Neural cell (in vitro differentiated cells): ENCODE measurements around the gene A2ML1. TPM values are rescaled to one million over a fixed set of nuclear protein-coding genes. Genes with fewer than 3 reads are reported as not detected.

Experiments
- H2AFZ ChIP-seq: fragments of 200-600, 300-800 bp; sonication (generic), shearing (Covaris generic); 2 replicates; pipeline ENCODE4 v1.6.0; 2014; ENCODE audit warnings: low read depth, mild to moderate bottlenecking, antibody characterized with exemption, low read length, moderate library complexity
- H3F3A ChIP-seq: fragments of 200-600 bp; shearing (Covaris generic); 2 replicates; pipeline ENCODE4 v1.6.1; 2016; ENCODE audit warnings: mild to moderate bottlenecking, moderate library complexity, mixed read lengths, antibody characterized with exemption, low read length; ENCODE audit not compliant: insufficient read depth, poor library complexity, severe bottlenecking
- H3K27ac ChIP-seq: fragments of 200-600, 300-800 bp; sonication (generic), shearing (Covaris generic); 2 replicates; pipeline ENCODE4 v1.5.1; 2014; ENCODE audit warnings: mild to moderate bottlenecking, low read length, moderate library complexity
- H3K27me3 ChIP-seq: fragments of 300-800, 200-600 bp; sonication (generic), shearing (Covaris generic); 2 replicates; pipeline ENCODE4 v1.6.0; 2014; ENCODE audit warnings: mild to moderate bottlenecking, low read depth, low read length, moderate library complexity; ENCODE audit not compliant: insufficient read depth
- H3K36me3 ChIP-seq: fragments of 300-800, 200-600 bp; sonication (generic), shearing (Covaris generic); 2 replicates; pipeline ENCODE4 v1.5.1; 2014; ENCODE audit warnings: mild to moderate bottlenecking, antibody characterized with exemption, low read length, moderate library complexity; ENCODE audit not compliant: insufficient read depth
- H3K4me2 ChIP-seq: fragments of 300-800, 200-600 bp; sonication (generic), shearing (Covaris generic); 2 replicates; pipeline ENCODE4 v1.6.0; 2014; ENCODE audit warnings: mild to moderate bottlenecking, low read length
- H3K4me3 ChIP-seq: fragments of 300-800, 200-600 bp; sonication (generic), shearing (Covaris generic); 2 replicates; pipeline ENCODE4 v1.5.1; 2014; ENCODE audit warnings: mild to moderate bottlenecking, low read length, moderate library complexity
- H3K79me2 ChIP-seq: fragments of 200-600 bp; shearing (Covaris generic); replicated peaks from 2 replicates; pipeline ENCODE4 v1.6.0; 2014; ENCODE audit warnings: mild to moderate bottlenecking, low read length, moderate library complexity; ENCODE audit not compliant: insufficient read depth
- H3K9ac ChIP-seq: fragments of 300-800, 200-600 bp; sonication (generic), shearing (Covaris generic); 2 replicates; pipeline ENCODE4 v1.6.1; 2016; ENCODE audit warnings: mild to moderate bottlenecking, low read length, mixed read lengths
- H3K9me2 ChIP-seq: fragments of 200-600 bp; shearing (Covaris generic); 2 replicates; pipeline ENCODE4 v1.6.1; 2016; ENCODE audit warnings: mild to moderate bottlenecking, low read length, mixed read lengths; ENCODE audit not compliant: insufficient read depth
- H3K9me3 ChIP-seq: fragments of 200-600, 300-800 bp; sonication (generic), shearing (Covaris generic); 2 replicates; pipeline ENCODE4 v1.6.1; 2016; ENCODE audit warnings: mild to moderate bottlenecking, mixed run types, low read length, moderate library complexity, mixed read lengths
- H4K20me1 ChIP-seq: fragments of 200-600 bp; shearing (Covaris generic); 2 replicates; pipeline ENCODE4 v1.6.1; 2016; ENCODE audit warnings: mild to moderate bottlenecking, mixed run types; ENCODE audit not compliant: insufficient read depth
- EP300 ChIP-seq: fragments of 450-650 bp; conservative IDR thresholded peaks from 2 replicates; pipeline ENCODE4 v1.6.1; 2014; ENCODE audit warnings: antibody characterized with exemption, mild to moderate bottlenecking, moderate library complexity; ENCODE audit not compliant: poor library complexity, severe bottlenecking
- EZH2 ChIP-seq: fragments of 200-600, 300-800 bp; shearing (Covaris generic), sonication (generic); IDR thresholded peaks from 2 replicates; pipeline ENCODE4 v1.6.1; 2014; ENCODE audit warnings: antibody characterized with exemption, low read length, borderline replicate concordance, mild to moderate bottlenecking; ENCODE audit not compliant: insufficient read depth, poor library complexity, severe bottlenecking
- MXI1 ChIP-seq: fragments of 450-650 bp; conservative IDR thresholded peaks from 2 replicates; pipeline ENCODE4 v1.6.1; 2014; ENCODE audit warnings: antibody characterized with exemption, mild to moderate bottlenecking; ENCODE audit not compliant: poor library complexity, severe bottlenecking
- POLR2AphosphoS5 ChIP-seq: IDR thresholded peaks from 2 replicates; pipeline ENCODE4 v1.6.1; 2012
- RAD21 ChIP-seq: fragments of 450-650 bp; conservative IDR thresholded peaks from 2 replicates; pipeline ENCODE4 v1.6.1; 2014; ENCODE audit warnings: antibody characterized with exemption, mild to moderate bottlenecking, moderate library complexity
- SMC3 ChIP-seq: fragments of 450-650 bp; conservative IDR thresholded peaks from 2 replicates; pipeline ENCODE4 v1.6.1; 2014; ENCODE audit warnings: antibody characterized with exemption, mild to moderate bottlenecking, moderate library complexity; ENCODE audit not compliant: poor library complexity
- TAF1 ChIP-seq: IDR thresholded peaks from 2 replicates; pipeline ENCODE4 v1.6.1; 2012; ENCODE audit warnings: low read depth
- polyA plus RNA-seq: library from polyadenylated mRNA; depleted of rRNA; stranded (reverse); fragments of >200 nt; gene quantifications from 2 replicates; pipeline ENCODE4 v1.2.3, GENCODE V29; 2014
- TF ChIP-seq, protein P1 (sequence below): fragments of 450-650 bp; IDR thresholded peaks from 2 replicates; pipeline ENCODE4 v1.5.1; 2014; ENCODE audit warnings: antibody characterized with exemption, mild to moderate bottlenecking, moderate library complexity; ENCODE audit not compliant: poor library complexity, severe bottlenecking
- TF ChIP-seq, protein P2 (sequence below): IDR thresholded peaks from 2 replicates; pipeline ENCODE4 v1.6.1; 2012; ENCODE audit warnings: borderline replicate concordance

Gene A2ML1
- polyA plus RNA-seq, 1 donor from 2014 or later, result not detected

DNA sequence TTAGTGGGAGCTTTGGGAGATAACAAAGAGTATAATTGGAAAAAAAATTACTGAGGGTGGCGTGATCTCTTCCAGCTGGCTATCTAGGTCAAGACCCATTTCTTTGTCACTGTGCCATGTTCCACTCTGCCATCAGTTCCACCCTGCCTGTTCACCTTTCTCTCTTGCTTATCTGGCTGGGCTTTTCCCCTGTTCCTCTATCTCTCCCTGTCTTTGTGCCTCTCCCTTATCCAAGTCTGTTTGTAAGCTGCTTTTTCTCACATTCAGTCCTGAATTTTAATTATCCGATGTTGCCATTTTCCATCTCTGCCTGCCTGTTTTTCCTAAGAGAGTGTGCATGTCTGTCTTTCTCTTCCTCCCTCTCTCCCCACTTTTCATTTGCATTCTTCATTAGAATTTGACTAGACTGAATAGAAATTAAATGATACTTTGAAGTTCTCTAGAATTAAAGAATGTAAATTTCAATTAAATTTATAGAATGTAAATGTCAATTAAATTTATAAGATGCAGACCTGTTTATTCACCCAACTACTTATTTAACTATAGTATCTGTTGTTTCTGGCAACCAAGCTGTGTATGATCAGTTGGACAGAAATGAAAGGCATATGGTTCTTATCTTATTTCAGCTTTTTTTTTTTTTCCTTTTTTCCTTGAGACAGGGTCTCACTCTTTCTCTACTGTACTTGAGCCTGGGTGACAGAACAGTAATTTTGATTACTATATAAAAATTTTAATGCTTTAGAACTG, 40.9 kb upstream of the A2ML1 start:
- no peaks in the 10 kb centered on the region for H3K9me2 ChIP-seq
- no peaks in the 10 kb centered on the region for H3K27me3 ChIP-seq
- no peaks in the 10 kb centered on the region for H3K79me2 ChIP-seq
- TF ChIP-seq, protein P1, sequence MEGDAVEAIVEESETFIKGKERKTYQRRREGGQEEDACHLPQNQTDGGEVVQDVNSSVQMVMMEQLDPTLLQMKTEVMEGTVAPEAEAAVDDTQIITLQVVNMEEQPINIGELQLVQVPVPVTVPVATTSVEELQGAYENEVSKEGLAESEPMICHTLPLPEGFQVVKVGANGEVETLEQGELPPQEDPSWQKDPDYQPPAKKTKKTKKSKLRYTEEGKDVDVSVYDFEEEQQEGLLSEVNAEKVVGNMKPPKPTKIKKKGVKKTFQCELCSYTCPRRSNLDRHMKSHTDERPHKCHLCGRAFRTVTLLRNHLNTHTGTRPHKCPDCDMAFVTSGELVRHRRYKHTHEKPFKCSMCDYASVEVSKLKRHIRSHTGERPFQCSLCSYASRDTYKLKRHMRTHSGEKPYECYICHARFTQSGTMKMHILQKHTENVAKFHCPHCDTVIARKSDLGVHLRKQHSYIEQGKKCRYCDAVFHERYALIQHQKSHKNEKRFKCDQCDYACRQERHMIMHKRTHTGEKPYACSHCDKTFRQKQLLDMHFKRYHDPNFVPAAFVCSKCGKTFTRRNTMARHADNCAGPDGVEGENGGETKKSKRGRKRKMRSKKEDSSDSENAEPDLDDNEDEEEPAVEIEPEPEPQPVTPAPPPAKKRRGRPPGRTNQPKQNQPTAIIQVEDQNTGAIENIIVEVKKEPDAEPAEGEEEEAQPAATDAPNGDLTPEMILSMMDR, result no peak
- TF ChIP-seq RAD21 (no peak), EP300 (no peak), MXI1 (no peak), POLR2AphosphoS5 (no peak), SMC3 (no peak), TAF1 (no peak), EZH2 (no peak)
- TF ChIP-seq, protein P2, sequence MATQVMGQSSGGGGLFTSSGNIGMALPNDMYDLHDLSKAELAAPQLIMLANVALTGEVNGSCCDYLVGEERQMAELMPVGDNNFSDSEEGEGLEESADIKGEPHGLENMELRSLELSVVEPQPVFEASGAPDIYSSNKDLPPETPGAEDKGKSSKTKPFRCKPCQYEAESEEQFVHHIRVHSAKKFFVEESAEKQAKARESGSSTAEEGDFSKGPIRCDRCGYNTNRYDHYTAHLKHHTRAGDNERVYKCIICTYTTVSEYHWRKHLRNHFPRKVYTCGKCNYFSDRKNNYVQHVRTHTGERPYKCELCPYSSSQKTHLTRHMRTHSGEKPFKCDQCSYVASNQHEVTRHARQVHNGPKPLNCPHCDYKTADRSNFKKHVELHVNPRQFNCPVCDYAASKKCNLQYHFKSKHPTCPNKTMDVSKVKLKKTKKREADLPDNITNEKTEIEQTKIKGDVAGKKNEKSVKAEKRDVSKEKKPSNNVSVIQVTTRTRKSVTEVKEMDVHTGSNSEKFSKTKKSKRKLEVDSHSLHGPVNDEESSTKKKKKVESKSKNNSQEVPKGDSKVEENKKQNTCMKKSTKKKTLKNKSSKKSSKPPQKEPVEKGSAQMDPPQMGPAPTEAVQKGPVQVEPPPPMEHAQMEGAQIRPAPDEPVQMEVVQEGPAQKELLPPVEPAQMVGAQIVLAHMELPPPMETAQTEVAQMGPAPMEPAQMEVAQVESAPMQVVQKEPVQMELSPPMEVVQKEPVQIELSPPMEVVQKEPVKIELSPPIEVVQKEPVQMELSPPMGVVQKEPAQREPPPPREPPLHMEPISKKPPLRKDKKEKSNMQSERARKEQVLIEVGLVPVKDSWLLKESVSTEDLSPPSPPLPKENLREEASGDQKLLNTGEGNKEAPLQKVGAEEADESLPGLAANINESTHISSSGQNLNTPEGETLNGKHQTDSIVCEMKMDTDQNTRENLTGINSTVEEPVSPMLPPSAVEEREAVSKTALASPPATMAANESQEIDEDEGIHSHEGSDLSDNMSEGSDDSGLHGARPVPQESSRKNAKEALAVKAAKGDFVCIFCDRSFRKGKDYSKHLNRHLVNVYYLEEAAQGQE, result no peak
- H4K20me1 ChIP-seq, result no peaks in the 10 kb centered on the region
- peaks cover 14% of the 10 kb centered on the region for H3K36me3 ChIP-seq
- no peak overlapping the region for H3K4me3 ChIP-seq
- H3K27ac ChIP-seq, result no peak overlapping the region
- no peak overlapping the region for H3K4me2 ChIP-seq
- no peak overlapping the region for H2AFZ ChIP-seq
- H3K9ac ChIP-seq, result no peak overlapping the region
- H3K9me3 ChIP-seq, result no peaks in the 10 kb centered on the region
- no peaks in the 10 kb centered on the region for H3F3A ChIP-seq

DNA sequence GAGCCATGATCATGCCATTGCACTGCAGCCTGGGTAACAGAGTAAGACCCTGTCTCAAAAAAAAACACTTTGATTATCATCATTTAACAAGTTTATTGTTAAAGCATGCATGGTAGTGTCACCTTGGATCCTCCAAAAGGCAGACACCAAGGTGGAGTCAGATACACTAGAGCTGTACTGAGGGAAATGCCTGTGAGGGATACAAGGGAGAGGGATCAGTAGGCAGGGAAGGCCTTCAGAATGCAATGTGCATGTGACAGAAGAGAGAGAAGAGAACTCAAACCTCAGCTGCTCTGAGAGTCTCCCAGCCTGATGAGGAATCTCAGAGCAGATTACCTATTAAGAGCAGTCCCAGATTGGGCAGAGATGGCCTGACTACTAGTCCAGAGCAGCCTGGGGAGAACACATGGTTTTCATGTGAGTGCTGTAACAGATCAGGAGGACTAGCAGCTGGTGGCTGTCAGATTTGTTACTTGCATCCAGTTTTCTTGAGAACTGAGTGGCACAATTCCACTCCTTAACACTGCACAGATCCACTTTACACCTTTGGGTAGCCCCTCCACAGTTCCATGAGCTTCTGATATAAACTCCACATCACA, 38.0 kb upstream of the A2ML1 start:
- Histone ChIP-seq H3K9me2 (no peaks in the 10 kb centered on the region), H3K36me3 (peaks cover 2% of the 10 kb centered on the region), H3K27me3 (no peaks in the 10 kb centered on the region), H3K79me2 (no peaks in the 10 kb centered on the region), H3F3A (no peaks in the 10 kb centered on the region), H3K9ac (no peak overlapping the region), H3K27ac (no peak overlapping the region), H3K4me2 (no peak overlapping the region), H4K20me1 (no peaks in the 10 kb centered on the region), H3K9me3 (no peaks in the 10 kb centered on the region), H3K4me3 (no peak overlapping the region), H2AFZ (no peak overlapping the region)
- TF ChIP-seq EP300, result no peak
- TF ChIP-seq, protein P1, result no peak
